HepG2 (cell line): ENCODE results near the gene PDCD11. TPM values are rescaled to one million over a fixed set of nuclear protein-coding genes. Genes with fewer than 3 reads are reported as not detected.
A peak's percentile ranks its signal among the peaks of the same experiment; 100 is the strongest.

Source experiments
- AKNA ChIP-seq: sonication (generic); formaldehyde crosslinking; IDR thresholded peaks from 2 replicates; pipeline ENCODE4 v1.4.0; 2020; ENCODE audit warnings: missing genetic modification reagents, borderline replicate concordance
- CBX2 ChIP-seq, 2 experiments: fragments of 200-600 bp in 1 of 2; sonication (generic); formaldehyde crosslinking in 1 of 2; IDR thresholded peaks; 2 replicates each; pipeline versions ENCODE4 v1.7.0 to v1.8.1; 2018 to 2022; ENCODE audit warnings: low read depth in 2 of 2, low read length in 1 of 2, mild to moderate bottlenecking in 1 of 2, missing genetic modification reagents in 1 of 2
- FLYWCH1 ChIP-seq: sonication (generic); formaldehyde crosslinking; IDR thresholded peaks from 2 replicates; pipeline ENCODE4 v1.8.1; 2023; ENCODE audit warnings: mild to moderate bottlenecking, missing genetic modification reagents
- HMGXB4 ChIP-seq, 2 experiments: sonication (generic) in 1 of 2; formaldehyde crosslinking in 1 of 2; IDR thresholded peaks; 2 replicates each; pipeline versions ENCODE4 v1.4.0 to v1.6.1; 2018 to 2020; ENCODE audit warnings: missing genetic modification reagents in 2 of 2, borderline replicate concordance in 1 of 2, low read depth in 1 of 2, mild to moderate bottlenecking in 1 of 2, missing biosample characterization in 1 of 2
- KDM4B ChIP-seq: sonication (generic); formaldehyde crosslinking; IDR thresholded peaks from 2 replicates; pipeline ENCODE4 v1.4.0; 2020; ENCODE audit warnings: missing genetic modification reagents
- MLX ChIP-seq: IDR thresholded peaks from 2 replicates; pipeline ENCODE4 v1.6.1; 2016
- MTERF4 ChIP-seq: sonication (generic); formaldehyde crosslinking; IDR thresholded peaks from 2 replicates; pipeline ENCODE4 v1.8.0; 2023; ENCODE audit warnings: mild to moderate bottlenecking, missing genetic modification reagents
- NR2F2 ChIP-seq: IDR thresholded peaks from 2 replicates; pipeline ENCODE4 v1.6.1; 2012; ENCODE audit warnings: low read depth, inconsistent platforms, borderline replicate concordance
- NR3C1 ChIP-seq: sonication (generic); formaldehyde crosslinking; IDR thresholded peaks from 2 replicates; pipeline ENCODE4 v1.4.0; 2020; ENCODE audit warnings: missing genetic modification reagents
- RFX1 ChIP-seq: fragments of 450-650 bp; IDR thresholded peaks from 2 replicates; pipeline ENCODE4 v1.6.1; 2017
- ZBTB49 ChIP-seq: sonication (generic); formaldehyde crosslinking; IDR thresholded peaks from 2 replicates; pipeline ENCODE4 v1.4.0; 2020; ENCODE audit warnings: missing genetic modification reagents, borderline replicate concordance
- ZNF224 ChIP-seq: sonication (generic); formaldehyde crosslinking; IDR thresholded peaks from 2 replicates; pipeline ENCODE4 v1.5.0; 2020; ENCODE audit warnings: mild to moderate bottlenecking, missing genetic modification reagents
- ZNF431 ChIP-seq: sonication (generic); formaldehyde crosslinking; IDR thresholded peaks from 2 replicates; pipeline ENCODE4 v1.9.0; 2022; ENCODE audit warnings: missing genetic modification reagents, low read depth, mild to moderate bottlenecking, borderline replicate concordance
- ZNF446 ChIP-seq: sonication (generic); formaldehyde crosslinking; IDR thresholded peaks from 2 replicates; pipeline ENCODE4 v1.5.0; 2020; ENCODE audit warnings: mild to moderate bottlenecking, missing genetic modification reagents
- ZNF460 ChIP-seq: sonication (generic); formaldehyde crosslinking; IDR thresholded peaks from 2 replicates; pipeline ENCODE4 v1.5.1; 2020; ENCODE audit warnings: missing genetic modification reagents, mild to moderate bottlenecking, borderline replicate concordance
- ZNF597 ChIP-seq: sonication (generic); formaldehyde crosslinking; IDR thresholded peaks from 2 replicates; pipeline ENCODE4 v1.5.0; 2020; ENCODE audit warnings: missing genetic modification reagents
- polyA plus RNA-seq, 8 experiments: library from polyadenylated mRNA; depleted of rRNA in 3 of 8; stranded (reverse) in 7 of 8; unstranded in 1 of 8; fragments of >200 nt; fragmentation: Illumina TruSeq in 4 of 8; extraction: Trizol in 4 of 8; gene quantifications; 2 replicates each; pipeline versions ENCODE4 v1.2.1 to v1.2.3, GENCODE V29; 2011 to 2016; ENCODE audit warnings: low read depth in 4 of 8, missing spikeins in 1 of 8, mixed read lengths in 1 of 8; ENCODE audit not compliant: insufficient read depth in 1 of 8
- total RNA-seq, 5 experiments: library from RNA; depleted of rRNA; stranded (reverse); fragments of >200 nt; fragmentation: Illumina TruSeq; extraction: Trizol; gene quantifications; 2 replicates each; pipeline ENCODE4 v1.2.3, GENCODE V29; 2016; ENCODE audit warnings: low read depth in 1 of 5

Gene PDCD11
- total and polyA plus RNA-seq, 2 of the 13 experiments (the other 11 are each of a cell fraction or from before 2014, with no cell fraction given), result 12.8 to 52.8 TPM

GRCh38 chr10:103350517-103351260 lies 45.7 kb upstream of the PDCD11 start, which contains the start of gene PCGF6 (continued):
- no peak for TF ChIP-seq ZBTB49 (CRISPR knock-in tag)
- TF ChIP-seq MLX (CRISPR knock-in tag), result no peak
- no peak for TF ChIP-seq KDM4B (CRISPR knock-in tag)
- no peak for TF ChIP-seq AKNA (CRISPR knock-in tag)
- no peak for TF ChIP-seq ZNF597 (CRISPR knock-in tag)
- 0 out of 2 replicates have a peak, but pooled peaks have one; percentile 51 for TF ChIP-seq MTERF4 (CRISPR knock-in tag)
- TF ChIP-seq NR3C1 (CRISPR knock-in tag), result no peak
- TF ChIP-seq HMGXB4 (CRISPR knock-in tag; IDR thresholded peaks at IDR 0.05; ENCODE audit: borderline replicate concordance in 1 of 2, low read depth in 1 of 2), result peak; percentile 30 to 86; a peak in 3 of 4 replicates
- TF ChIP-seq FLYWCH1 (CRISPR knock-in tag), result no peak
- TF ChIP-seq NR2F2, result no peak
- no peak for TF ChIP-seq ZNF224 (CRISPR knock-in tag)
- TF ChIP-seq ZNF460 (CRISPR knock-in tag), result no peak
- TF ChIP-seq CBX2 (IDR thresholded peaks at IDR 0.05; ENCODE audit: low read depth, low read length), result no peak
- TF ChIP-seq CBX2 (CRISPR knock-in tag; IDR thresholded peaks at IDR 0.05; ENCODE audit: low read depth), result no peak
- no peak for TF ChIP-seq RFX1
- no peak for TF ChIP-seq ZNF431 (CRISPR knock-in tag)
- TF ChIP-seq ZNF446 (CRISPR knock-in tag), result no peak
